NCI-H2081 (cell line): ENCODE results near the gene MBD5.
"Not testable (repeated sequence)": the region's sequence is repeated elsewhere in the genome, so short reads cannot be mapped to it uniquely, and the experiment has no call there.

Experiments used
- DNase-seq, 2 experiments: peaks; one replicate each; lab custom pipeline; 2025; lab: John Stamatoyannopoulos, UW

Gene MBD5

GRCh38 chr2:148021059-148021861, at the start of gene MBD5:
TSS of gene MBD5 (plus strand) at chr2:148021091.
- DNase-seq = peak; percentile 22 to 39

GRCh38 chr2:147976102-147976501, 44.8 kb upstream of the MBD5 start:
- DNase-seq = no peak

- no peak for DNase-seq
Measured at GRCh38 chr2:147977679-147978078, 43.2 kb upstream of the MBD5 start.

- no peak for DNase-seq
Measured at GRCh38 chr2:147980940-147981528, 39.9 kb upstream of the MBD5 start.

GRCh38 chr2:147989102-147989501, 31.8 kb upstream of the MBD5 start:
- DNase-seq = no peak

GRCh38 chr2:147989809-147990403, 31.0 kb upstream of the MBD5 start:
- DNase-seq = peak; percentile 15 to 29

- DNase-seq = not testable (repeated sequence)
Measured at GRCh38 chr2:147994965-147995364, 25.9 kb upstream of the MBD5 start.

- DNase-seq = no peak
Measured at GRCh38 chr2:147996828-147997227, 24.1 kb upstream of the MBD5 start.

- DNase-seq = no peak
Measured at GRCh38 chr2:147998203-147998602, 22.7 kb upstream of the MBD5 start.

GRCh38 chr2:147999126-147999525, 21.8 kb upstream of the MBD5 start:
- DNase-seq = no peak

GRCh38 chr2:148000095-148000494, 20.8 kb upstream of the MBD5 start:
- DNase-seq = no peak

- DNase-seq = not testable (repeated sequence)
Measured at GRCh38 chr2:148002420-148002819, 18.5 kb upstream of the MBD5 start.

- no peak for DNase-seq
Measured at GRCh38 chr2:148006249-148007007, 14.5 kb upstream of the MBD5 start.

- DNase-seq = no peak
Measured at GRCh38 chr2:148007219-148007900, 13.5 kb upstream of the MBD5 start.

GRCh38 chr2:148008411-148008810, 12.5 kb upstream of the MBD5 start:
- DNase-seq = not testable (repeated sequence)

- no peak for DNase-seq
Measured at GRCh38 chr2:148013876-148014275, 7.0 kb upstream of the MBD5 start.

GRCh38 chr2:148014616-148015015, 6.3 kb upstream of the MBD5 start:
- DNase-seq = no peak

- peak; percentile 99 for DNase-seq
Measured at GRCh38 chr2:148020111-148021058, 506 bp upstream of the MBD5 start, which contains the start of gene ORC4. TSS of gene ORC4 (minus strand) at chr2:148020737. CDS start at chr2:147975958, 44,779 bp downstream.

GRCh38 chr2:148021886-148022285, 995 bp downstream of the MBD5 start:
- no peak for DNase-seq

- no peak for DNase-seq
Measured at GRCh38 chr2:148022351-148022750, 1.5 kb downstream of the MBD5 start.

- DNase-seq = no peak
Measured at GRCh38 chr2:148022882-148023281, 2.0 kb downstream of the MBD5 start.
